GM23338 (cell line): Measurements from ENCODE around the gene RFC3. TPM values are rescaled to one million over a fixed set of nuclear protein-coding genes. Genes with fewer than 3 reads are reported as not detected.

Experiments
- ATAC-seq: fragments of 200-7000 bp; cut with Tn5 transposase; 3 replicates; pipeline ENCODE4 v1.9.1; 2020
- DNase-seq: peaks from one replicate; pipeline ENCODE4 v3.0.0-alpha.2; 2015; ENCODE audit warnings: low spot score
- H2AFZ ChIP-seq: fragments of 200-600 bp; sonication (generic); 2 replicates; pipeline ENCODE4 v1.8.0; 2016; ENCODE audit warnings: antibody characterized with exemption, mild to moderate bottlenecking, moderate library complexity
- H3F3A ChIP-seq: fragments of 200-600 bp; sonication (generic); replicated peaks from 2 replicates; pipeline ENCODE4 v1.8.0; 2017; ENCODE audit warnings: antibody characterized with exemption, mixed run types, low read depth
- H3K27ac ChIP-seq: fragments of 200-600 bp; sonication (generic); 2 replicates; pipeline ENCODE4 v1.6.1; 2016; ENCODE audit warnings: low read depth
- H3K27me3 ChIP-seq: fragments of 200-600 bp; sonication (generic); 2 replicates; pipeline ENCODE4 v1.8.0; 2016; ENCODE audit warnings: mild to moderate bottlenecking, mixed run types, moderate library complexity; ENCODE audit not compliant: insufficient read depth
- H3K36me3 ChIP-seq: fragments of 200-600 bp; sonication (generic); 2 replicates; pipeline ENCODE4 v1.8.0; 2016; ENCODE audit warnings: mild to moderate bottlenecking; ENCODE audit not compliant: insufficient read depth
- H3K4me1 ChIP-seq: fragments of 200-600 bp; sonication (generic); 2 replicates; pipeline ENCODE4 v1.8.0; 2016; ENCODE audit warnings: mild to moderate bottlenecking, moderate library complexity; ENCODE audit not compliant: insufficient read depth
- H3K4me2 ChIP-seq: fragments of 200-600 bp; sonication (generic); 2 replicates; pipeline ENCODE4 v1.7.1; 2017; ENCODE audit warnings: mixed run types
- H3K4me3 ChIP-seq: fragments of 200-600 bp; sonication (generic); 2 replicates; pipeline ENCODE4 v1.6.1; 2016; ENCODE audit warnings: mixed run types
- H3K79me2 ChIP-seq: fragments of 200-600 bp; sonication (generic); replicated peaks from 2 replicates; pipeline ENCODE4 v1.8.0; 2017; ENCODE audit warnings: mild to moderate bottlenecking; ENCODE audit not compliant: insufficient read depth
- H3K9me2 ChIP-seq: fragments of 200-600 bp; sonication (generic); 2 replicates; pipeline ENCODE4 v1.8.0; 2017; ENCODE audit not compliant: insufficient read depth
- H4K20me1 ChIP-seq: fragments of 200-600 bp; sonication (generic); replicated peaks from 2 replicates; pipeline ENCODE4 v1.8.0; 2017; ENCODE audit warnings: mild to moderate bottlenecking; ENCODE audit not compliant: insufficient read depth
- H3K27ac Mint-ChIP-seq: 2 replicates; pipeline ENCODE4 v1.8.0; 2020; ENCODE audit warnings: inconsistent platforms, mild to moderate bottlenecking, moderate library complexity, mixed read lengths
- H3K27me3 Mint-ChIP-seq: 3 replicates; pipeline ENCODE4 v1.8.0; 2022; ENCODE audit warnings: low read depth, mild to moderate bottlenecking, moderate library complexity, mixed read lengths, inconsistent platforms; ENCODE audit not compliant: insufficient read depth, poor library complexity
- H3K36me3 Mint-ChIP-seq: 3 replicates; pipeline ENCODE4 v1.8.0; 2021; ENCODE audit warnings: low read depth, mild to moderate bottlenecking, inconsistent platforms, moderate library complexity, mixed read lengths
- H3K4me1 Mint-ChIP-seq: 3 replicates; pipeline ENCODE4 v1.8.0; 2020; ENCODE audit warnings: mild to moderate bottlenecking, inconsistent platforms, mixed read lengths
- H3K4me3 Mint-ChIP-seq: 3 replicates; pipeline ENCODE4 v1.8.0; 2021; ENCODE audit warnings: moderate library complexity, mild to moderate bottlenecking, inconsistent platforms, mixed read lengths
- H3K9me3 Mint-ChIP-seq: 3 replicates; pipeline ENCODE4 v1.8.0; 2020; ENCODE audit warnings: moderate library complexity, mild to moderate bottlenecking, inconsistent platforms, mixed read lengths
- CREB1 ChIP-seq: fragments of 250-450 bp; sonication (Bioruptor Pico); IDR thresholded peaks from 2 replicates; pipeline ENCODE4 v1.5.0; 2020; ENCODE audit warnings: low read depth, mild to moderate bottlenecking, moderate library complexity
- EZH2 ChIP-seq: fragments of 200-600 bp; sonication (generic); IDR thresholded peaks from one replicate; pipeline ENCODE4 v1.8.0; 2017; ENCODE audit warnings: antibody characterized with exemption, mild to moderate bottlenecking, low read depth; ENCODE audit not compliant: unreplicated experiment
- JUNB ChIP-seq: IDR thresholded peaks from one replicate; pipeline ENCODE4 v1.6.1; 2016; ENCODE audit warnings: antibody characterized with exemption; ENCODE audit not compliant: unreplicated experiment
- NANOG ChIP-seq: IDR thresholded peaks from 2 replicates; pipeline ENCODE4 v1.6.1; 2016; ENCODE audit warnings: antibody characterized with exemption, borderline replicate concordance
- POLR2AphosphoS5 ChIP-seq: IDR thresholded peaks from 2 replicates; pipeline ENCODE4 v1.6.1; 2016; ENCODE audit warnings: antibody characterized with exemption, low read depth
- STAT1 ChIP-seq: IDR thresholded peaks from one replicate; pipeline ENCODE4 v1.6.1; 2016; ENCODE audit warnings: antibody characterized with exemption; ENCODE audit not compliant: unreplicated experiment
- ZNF114 ChIP-seq: fragments of 250-450 bp; sonication (Bioruptor Pico); IDR thresholded peaks from 2 replicates; pipeline ENCODE4 v1.5.0; 2020; ENCODE audit warnings: mild to moderate bottlenecking, moderate library complexity
- ZNF331 ChIP-seq: fragments of 250-450 bp; sonication (Bioruptor Pico); IDR thresholded peaks from 2 replicates; pipeline ENCODE4 v1.5.0; 2020; ENCODE audit warnings: low read depth, mild to moderate bottlenecking, moderate library complexity
- ZNF462 ChIP-seq: fragments of 250-450 bp; sonication (Bioruptor Pico); IDR thresholded peaks from 2 replicates; pipeline ENCODE4 v1.5.0; 2020; ENCODE audit warnings: mild to moderate bottlenecking, moderate library complexity
- polyA plus RNA-seq: library from polyadenylated mRNA; unstranded; fragments of >200 nt; fragmentation: Nextera tagmentation; extraction: Ambion mirVana; gene quantifications from 2 replicates; pipeline ENCODE4 v1.2.1, GENCODE V29; 2016
- total RNA-seq: library from RNA; depleted of rRNA; stranded (reverse); fragments of >200 nt; shearing (Covaris generic); gene quantifications from 2 replicates; pipeline ENCODE4 v1.2.3, GENCODE V29; 2014
- TF ChIP-seq, protein P1 (sequence below), 2 experiments: fragments of 200-600 bp in 1 of 2; sonication (generic) in 1 of 2; conservative IDR thresholded peaks; 2 replicates each; pipeline versions ENCODE4 v1.5.1 to v1.6.1; 2016 to 2017; ENCODE audit warnings: antibody characterized with exemption in 2 of 2, low read depth in 2 of 2, mild to moderate bottlenecking in 2 of 2, moderate library complexity in 1 of 2
- TF ChIP-seq, protein P2 (sequence below): IDR thresholded peaks from 2 replicates; pipeline ENCODE4 v1.6.1; 2016; ENCODE audit warnings: antibody characterized with exemption
- TF ChIP-seq, protein P3 (sequence below): IDR thresholded peaks from one replicate; pipeline ENCODE4 v1.6.1; 2018; ENCODE audit warnings: antibody characterized with exemption; ENCODE audit not compliant: unreplicated experiment

Gene RFC3
- total and polyA plus RNA-seq, 2 experiments from 2014 or later, result 48.7 to 75.5 TPM

- Histone ChIP-seq H3K27ac (no peak overlapping the region), H3K27me3 (no peaks in the 10 kb centered on the region), H3K4me1 (no peaks in the 10 kb centered on the region; the same call in 1 of the 2 replicates), H3F3A (no peaks in the 10 kb centered on the region), H3K36me3 (no peaks in the 10 kb centered on the region), H3K4me3 (no peak overlapping the region), H4K20me1 (no peaks in the 10 kb centered on the region), H3K9me2 (no peaks in the 10 kb centered on the region), H2AFZ (no peak overlapping the region), H3K4me2 (no peak overlapping the region), H3K79me2 (no peaks in the 10 kb centered on the region)
- ATAC-seq (no peak), DNase-seq (no peak)
- Mint-ChIP-seq H3K4me1 (peaks cover 6% of the 10 kb centered on the region; the same call in 2 of the 3 replicates), H3K27ac (no peak overlapping the region), H3K27me3 (no peaks in the 10 kb centered on the region), H3K4me3 (no peak overlapping the region), H3K36me3 (no peaks in the 10 kb centered on the region), H3K9me3 (no peaks in the 10 kb centered on the region)
- TF ChIP-seq, protein P1, sequence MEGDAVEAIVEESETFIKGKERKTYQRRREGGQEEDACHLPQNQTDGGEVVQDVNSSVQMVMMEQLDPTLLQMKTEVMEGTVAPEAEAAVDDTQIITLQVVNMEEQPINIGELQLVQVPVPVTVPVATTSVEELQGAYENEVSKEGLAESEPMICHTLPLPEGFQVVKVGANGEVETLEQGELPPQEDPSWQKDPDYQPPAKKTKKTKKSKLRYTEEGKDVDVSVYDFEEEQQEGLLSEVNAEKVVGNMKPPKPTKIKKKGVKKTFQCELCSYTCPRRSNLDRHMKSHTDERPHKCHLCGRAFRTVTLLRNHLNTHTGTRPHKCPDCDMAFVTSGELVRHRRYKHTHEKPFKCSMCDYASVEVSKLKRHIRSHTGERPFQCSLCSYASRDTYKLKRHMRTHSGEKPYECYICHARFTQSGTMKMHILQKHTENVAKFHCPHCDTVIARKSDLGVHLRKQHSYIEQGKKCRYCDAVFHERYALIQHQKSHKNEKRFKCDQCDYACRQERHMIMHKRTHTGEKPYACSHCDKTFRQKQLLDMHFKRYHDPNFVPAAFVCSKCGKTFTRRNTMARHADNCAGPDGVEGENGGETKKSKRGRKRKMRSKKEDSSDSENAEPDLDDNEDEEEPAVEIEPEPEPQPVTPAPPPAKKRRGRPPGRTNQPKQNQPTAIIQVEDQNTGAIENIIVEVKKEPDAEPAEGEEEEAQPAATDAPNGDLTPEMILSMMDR (conservative IDR thresholded peaks at IDR 0.05; ENCODE audit: low read depth in 2 of 2), result no peak
- no peak for TF ChIP-seq NANOG
- no peak for TF ChIP-seq JUNB
- TF ChIP-seq, protein P2, sequence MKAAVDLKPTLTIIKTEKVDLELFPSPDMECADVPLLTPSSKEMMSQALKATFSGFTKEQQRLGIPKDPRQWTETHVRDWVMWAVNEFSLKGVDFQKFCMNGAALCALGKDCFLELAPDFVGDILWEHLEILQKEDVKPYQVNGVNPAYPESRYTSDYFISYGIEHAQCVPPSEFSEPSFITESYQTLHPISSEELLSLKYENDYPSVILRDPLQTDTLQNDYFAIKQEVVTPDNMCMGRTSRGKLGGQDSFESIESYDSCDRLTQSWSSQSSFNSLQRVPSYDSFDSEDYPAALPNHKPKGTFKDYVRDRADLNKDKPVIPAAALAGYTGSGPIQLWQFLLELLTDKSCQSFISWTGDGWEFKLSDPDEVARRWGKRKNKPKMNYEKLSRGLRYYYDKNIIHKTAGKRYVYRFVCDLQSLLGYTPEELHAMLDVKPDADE, result no peak
- no peak for TF ChIP-seq POLR2AphosphoS5
- no peak for TF ChIP-seq ZNF114 (CRISPR knock-in tag)
- no peak for TF ChIP-seq EZH2
- no peak for TF ChIP-seq ZNF331
- TF ChIP-seq, protein P3, sequence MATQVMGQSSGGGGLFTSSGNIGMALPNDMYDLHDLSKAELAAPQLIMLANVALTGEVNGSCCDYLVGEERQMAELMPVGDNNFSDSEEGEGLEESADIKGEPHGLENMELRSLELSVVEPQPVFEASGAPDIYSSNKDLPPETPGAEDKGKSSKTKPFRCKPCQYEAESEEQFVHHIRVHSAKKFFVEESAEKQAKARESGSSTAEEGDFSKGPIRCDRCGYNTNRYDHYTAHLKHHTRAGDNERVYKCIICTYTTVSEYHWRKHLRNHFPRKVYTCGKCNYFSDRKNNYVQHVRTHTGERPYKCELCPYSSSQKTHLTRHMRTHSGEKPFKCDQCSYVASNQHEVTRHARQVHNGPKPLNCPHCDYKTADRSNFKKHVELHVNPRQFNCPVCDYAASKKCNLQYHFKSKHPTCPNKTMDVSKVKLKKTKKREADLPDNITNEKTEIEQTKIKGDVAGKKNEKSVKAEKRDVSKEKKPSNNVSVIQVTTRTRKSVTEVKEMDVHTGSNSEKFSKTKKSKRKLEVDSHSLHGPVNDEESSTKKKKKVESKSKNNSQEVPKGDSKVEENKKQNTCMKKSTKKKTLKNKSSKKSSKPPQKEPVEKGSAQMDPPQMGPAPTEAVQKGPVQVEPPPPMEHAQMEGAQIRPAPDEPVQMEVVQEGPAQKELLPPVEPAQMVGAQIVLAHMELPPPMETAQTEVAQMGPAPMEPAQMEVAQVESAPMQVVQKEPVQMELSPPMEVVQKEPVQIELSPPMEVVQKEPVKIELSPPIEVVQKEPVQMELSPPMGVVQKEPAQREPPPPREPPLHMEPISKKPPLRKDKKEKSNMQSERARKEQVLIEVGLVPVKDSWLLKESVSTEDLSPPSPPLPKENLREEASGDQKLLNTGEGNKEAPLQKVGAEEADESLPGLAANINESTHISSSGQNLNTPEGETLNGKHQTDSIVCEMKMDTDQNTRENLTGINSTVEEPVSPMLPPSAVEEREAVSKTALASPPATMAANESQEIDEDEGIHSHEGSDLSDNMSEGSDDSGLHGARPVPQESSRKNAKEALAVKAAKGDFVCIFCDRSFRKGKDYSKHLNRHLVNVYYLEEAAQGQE, result no peak
- no peak for TF ChIP-seq CREB1 (CRISPR knock-in tag)
- TF ChIP-seq ZNF462 (CRISPR knock-in tag), result no peak
- no peak for TF ChIP-seq STAT1
Measured at GRCh38 chr13:33798023-33798422, 19.9 kb upstream of the RFC3 start.
